Muscle layer of duodenum (tissue), 2 donors: ENCODE results near the gene KCNK7.
A peak's percentile ranks its signal among the peaks of the same experiment; 100 is the strongest.
"Not testable (repeated sequence)": the region's sequence is repeated elsewhere in the genome, so short reads cannot be mapped to it uniquely, and the experiment has no call there.

Experiments used
- H3K27ac ChIP-seq: one replicate; pipeline ENCODE4 v1.7.0; 2013; ENCODE audit warnings: mild to moderate bottlenecking, low read length
- H3K27me3 ChIP-seq: one replicate; pipeline ENCODE4 v1.7.0; 2013; ENCODE audit warnings: low read depth, mild to moderate bottlenecking, control low read depth, low read length
- H3K36me3 ChIP-seq, 2 donors: one replicate each; pipeline ENCODE4 v1.7.0; 2013; ENCODE audit warnings: low read length in 2 of 2, control low read depth in 1 of 2, mild to moderate bottlenecking in 1 of 2; ENCODE audit not compliant: insufficient read depth in 2 of 2, control insufficient read depth in 1 of 2
- H3K4me1 ChIP-seq, 2 donors: one replicate each; pipeline ENCODE4 v1.7.0; 2013; ENCODE audit warnings: low read length in 2 of 2, mild to moderate bottlenecking in 2 of 2, control low read depth in 1 of 2, moderate library complexity in 1 of 2; ENCODE audit not compliant: insufficient read depth in 2 of 2, control insufficient read depth in 1 of 2
- H3K4me3 ChIP-seq, 2 donors: one replicate each; pipeline ENCODE4 v1.7.0; 2013; ENCODE audit warnings: low read length in 2 of 2, low read depth in 1 of 2, mild to moderate bottlenecking in 1 of 2
- H3K9me3 ChIP-seq, 2 donors: one replicate each; pipeline ENCODE4 v1.7.0; 2013; ENCODE audit warnings: low read length in 2 of 2, control low read depth in 1 of 2, mild to moderate bottlenecking in 1 of 2; ENCODE audit not compliant: control insufficient read depth in 1 of 2
- donor health status: healthy.

KCNK7 gene

DNA sequence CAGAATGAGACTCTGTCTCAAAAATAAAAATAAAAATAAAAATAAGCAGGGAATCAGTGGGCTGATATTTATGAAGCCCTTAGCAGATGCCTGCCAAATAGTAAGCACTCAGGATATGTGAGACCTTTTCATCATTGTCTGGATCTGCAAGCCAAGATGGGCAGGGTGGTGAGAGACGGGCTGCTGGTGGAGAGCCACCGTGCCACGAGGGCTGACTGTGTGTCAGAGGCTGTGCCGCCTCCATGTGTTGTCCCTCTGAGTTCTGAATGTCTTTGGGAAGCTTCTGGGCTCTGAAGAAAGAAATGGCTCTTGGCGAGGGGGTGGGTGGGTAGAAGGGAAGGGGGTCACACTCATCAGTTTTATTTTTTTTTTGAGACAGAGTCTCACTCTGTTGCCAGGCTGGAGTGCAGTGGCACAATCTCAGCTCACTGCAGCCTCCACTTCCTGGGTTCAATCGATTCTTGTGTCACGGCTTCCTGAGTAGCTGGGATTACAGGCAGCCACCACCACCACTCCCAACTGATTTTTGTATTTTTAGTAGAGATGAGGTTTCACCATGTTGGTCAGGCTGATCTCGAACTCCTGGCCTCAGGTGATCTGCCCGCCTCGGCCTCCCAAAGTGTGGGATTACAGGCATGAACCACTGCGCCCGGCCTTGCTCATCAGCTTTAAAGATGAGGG lies 30.6 kb downstream of the KCNK7 start:
- H3K9me3 ChIP-seq, H3K27ac ChIP-seq, H3K36me3 ChIP-seq, H3K27me3 ChIP-seq, H3K4me3 ChIP-seq: not testable (repeated sequence)
- peaks cover 12 to 36% of the 10 kb centered on the region in 2 donors for H3K4me1 ChIP-seq

DNA sequence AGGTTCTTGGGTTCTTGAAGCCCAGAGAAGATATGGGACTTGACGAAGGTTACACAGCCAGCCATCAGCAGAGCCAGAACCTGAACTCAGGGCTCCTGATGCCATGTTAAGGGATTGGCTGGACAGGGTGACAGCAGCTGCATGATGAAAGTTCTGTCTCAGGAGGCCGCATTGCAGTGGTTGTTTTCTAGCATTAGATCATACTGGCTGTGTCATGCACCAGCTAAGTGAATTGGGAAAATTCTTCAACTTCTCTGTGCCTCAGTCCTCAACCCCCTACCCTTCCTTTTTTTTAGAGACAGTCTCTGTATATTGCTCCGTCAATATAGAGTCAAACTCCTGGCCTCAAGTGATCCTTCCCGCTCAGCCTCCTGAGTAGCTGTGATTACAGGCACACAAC lies 32.0 kb downstream of the KCNK7 start:
- no peak overlapping the region for H3K27ac ChIP-seq

DNA sequence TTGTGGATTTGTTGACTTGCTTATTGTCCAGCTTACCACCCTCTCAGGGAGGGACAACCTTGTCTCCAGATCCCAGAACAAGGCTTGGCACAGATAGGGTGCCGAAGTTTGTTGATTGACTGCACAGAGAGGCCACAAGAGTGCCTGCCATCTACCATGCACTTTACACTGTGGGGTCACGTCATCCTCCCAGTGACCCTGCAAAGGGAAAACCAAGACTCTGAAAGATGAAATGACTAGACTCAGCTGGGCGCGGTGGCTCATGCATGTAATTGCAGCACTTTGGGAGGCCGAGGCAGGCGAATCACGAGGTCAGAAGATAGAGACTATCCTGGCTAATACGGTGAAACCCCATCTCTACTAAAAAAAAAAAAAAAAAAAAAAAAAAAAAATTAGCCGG lies 32.8 kb downstream of the KCNK7 start:
- H3K36me3 ChIP-seq, result no peaks in the 10 kb centered on the region
- no peaks in the 10 kb centered on the region for H3K27me3 ChIP-seq
- no peak overlapping the region for H3K27ac ChIP-seq
- H3K4me3 ChIP-seq, result no peak overlapping the region
- no peaks in the 10 kb centered on the region for H3K9me3 ChIP-seq
- peaks cover 14 to 33% of the 10 kb centered on the region in 2 donors for H3K4me1 ChIP-seq

More for the DNA sequence above, 32.0 kb downstream of the KCNK7 start:
- peaks cover 15 to 40% of the 10 kb centered on the region in 2 donors for H3K4me1 ChIP-seq
- no peak overlapping the region for H3K4me3 ChIP-seq
- H3K9me3 ChIP-seq, result no peaks in the 10 kb centered on the region
- no peaks in the 10 kb centered on the region for H3K36me3 ChIP-seq
- H3K27me3 ChIP-seq, result no peaks in the 10 kb centered on the region

DNA sequence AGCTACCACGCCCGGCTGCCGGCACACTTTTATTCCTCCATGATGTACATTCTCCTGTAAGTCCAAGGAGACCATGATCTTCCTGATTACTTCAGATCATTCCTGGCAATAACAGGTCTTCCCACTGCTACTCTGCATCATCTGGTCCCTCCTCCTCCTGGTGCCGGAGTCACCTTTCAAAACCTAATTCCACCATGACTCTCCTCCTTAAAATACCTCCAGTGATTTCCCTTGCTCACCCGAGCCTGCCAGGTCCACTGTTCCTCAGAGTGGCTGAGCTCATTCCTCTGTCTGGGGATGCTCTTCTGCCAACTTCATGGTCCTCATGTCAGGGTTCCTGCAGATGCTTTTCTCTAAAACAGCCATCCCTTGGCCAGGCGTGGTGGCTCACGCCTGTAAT lies 33.6 kb downstream of the KCNK7 start:
- no peaks in the 10 kb centered on the region for H3K27me3 ChIP-seq
- H3K9me3 ChIP-seq, result no peaks in the 10 kb centered on the region
- H3K27ac ChIP-seq, result no peak overlapping the region
- H3K36me3 ChIP-seq, result no peaks in the 10 kb centered on the region
- peaks cover 14 to 35% of the 10 kb centered on the region in 2 donors for H3K4me1 ChIP-seq
- H3K4me3 ChIP-seq, result no peak overlapping the region

DNA sequence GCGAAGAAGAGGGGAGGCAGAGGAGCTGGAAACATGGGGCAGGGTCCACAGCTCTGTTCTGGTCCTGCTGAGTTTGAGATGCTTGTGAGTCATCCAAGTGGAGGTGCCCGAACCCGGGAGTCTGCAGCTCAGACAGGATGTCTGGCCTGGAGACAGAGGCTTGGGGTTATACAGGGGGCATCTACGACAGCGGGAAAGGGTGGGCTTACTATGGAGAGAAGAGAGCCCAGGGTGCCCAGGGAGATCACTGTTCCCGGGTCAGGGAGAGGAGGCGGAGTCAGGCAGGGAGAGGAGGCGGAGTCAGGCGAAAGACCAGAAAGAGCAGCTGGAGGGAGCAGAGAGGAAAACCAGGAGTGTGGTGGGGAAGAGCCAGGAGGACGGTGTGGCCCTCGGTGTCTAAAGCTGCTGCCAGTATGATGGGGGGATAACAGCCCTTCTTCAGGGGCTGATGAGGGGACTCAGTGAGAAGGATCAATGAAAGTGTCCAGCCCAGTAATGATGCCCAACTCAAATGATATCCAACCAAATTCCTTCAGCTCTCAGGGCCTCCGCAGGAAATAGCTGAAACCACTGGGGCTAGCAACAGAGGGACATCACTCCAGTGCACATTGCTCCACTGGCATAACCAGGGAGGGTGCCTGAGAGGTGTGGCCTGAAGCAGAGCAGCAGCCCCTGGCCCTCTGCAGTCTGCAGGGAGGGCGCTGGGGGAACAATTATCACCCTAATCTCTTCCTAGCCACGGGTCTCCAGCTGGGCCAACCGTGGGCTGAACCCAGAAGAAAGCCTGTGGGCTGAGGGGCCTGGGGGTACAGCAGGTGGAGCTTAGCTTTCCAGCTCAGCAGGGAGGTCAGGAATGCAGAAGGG lies 34.8 kb downstream of the KCNK7 start:
- H3K4me3 ChIP-seq, result no peak overlapping the region
- H3K9me3 ChIP-seq, result no peaks in the 10 kb centered on the region
- no peaks in the 10 kb centered on the region for H3K36me3 ChIP-seq
- H3K4me1 ChIP-seq, result peaks cover 14 to 48% of the 10 kb centered on the region in 2 donors
- H3K27me3 ChIP-seq, result no peaks in the 10 kb centered on the region
- peak overlapping the region; percentile 14 for H3K27ac ChIP-seq

DNA sequence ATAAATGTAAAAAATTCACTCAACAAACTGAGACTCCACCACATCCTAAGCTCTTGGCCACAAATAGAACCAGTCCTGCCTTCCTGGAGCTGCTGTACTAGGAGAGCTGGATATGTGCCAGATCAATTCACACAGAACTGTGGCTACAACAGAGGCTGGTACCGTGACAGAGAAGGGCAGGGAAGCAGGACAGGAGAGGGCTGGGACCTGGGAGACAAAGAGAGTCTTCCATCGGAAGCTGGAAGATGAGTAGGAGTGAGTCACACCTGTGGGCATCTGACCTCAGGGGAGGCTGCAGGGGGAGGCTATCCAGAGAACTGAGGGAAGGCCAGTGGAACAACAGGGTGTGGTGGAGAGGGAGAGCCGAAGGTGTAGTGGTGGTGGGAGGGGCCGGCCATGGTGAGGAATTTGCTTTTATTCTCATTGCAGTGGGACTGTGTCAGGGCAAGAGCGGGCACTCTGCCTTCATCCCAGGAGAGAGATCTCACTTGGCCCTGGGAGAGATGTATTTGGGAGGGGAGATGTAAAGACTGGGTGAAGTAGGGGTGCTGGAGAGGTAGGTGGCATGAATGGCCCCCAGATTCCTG lies 35.6 kb downstream of the KCNK7 start:
- Histone ChIP-seq H3K36me3 (no peaks in the 10 kb centered on the region), H3K4me3 (no peak overlapping the region), H3K27ac (peak overlapping the region; percentile 14), H3K27me3 (no peaks in the 10 kb centered on the region), H3K9me3 (no peaks in the 10 kb centered on the region), H3K4me1 (peaks cover 14 to 55% of the 10 kb centered on the region in 2 donors)

DNA sequence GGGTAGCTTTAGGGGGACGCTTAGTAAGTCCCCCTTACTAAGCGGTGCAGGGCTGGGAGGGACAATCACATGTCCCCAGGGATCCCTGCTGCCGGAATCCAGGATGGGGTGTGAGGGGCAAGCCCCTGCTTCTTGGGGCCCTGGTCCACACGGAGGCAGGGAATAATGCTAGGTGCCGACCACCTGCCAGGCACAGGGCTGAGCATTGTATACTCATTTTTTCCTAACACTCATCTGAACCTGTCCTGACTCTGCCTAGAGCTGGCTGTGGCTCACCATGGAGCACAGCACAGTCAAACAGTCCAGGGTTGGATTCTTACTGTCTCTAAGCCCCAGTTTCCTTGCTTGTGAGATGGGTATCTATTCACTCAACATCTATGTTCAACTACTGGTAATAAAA lies 36.1 kb downstream of the KCNK7 start:
- Histone ChIP-seq H3K4me3 (no peak overlapping the region), H3K27ac (peak overlapping the region; percentile 69), H3K9me3 (no peaks in the 10 kb centered on the region), H3K4me1 (peaks cover 14 to 60% of the 10 kb centered on the region in 2 donors), H3K36me3 (no peaks in the 10 kb centered on the region), H3K27me3 (no peaks in the 10 kb centered on the region)

DNA sequence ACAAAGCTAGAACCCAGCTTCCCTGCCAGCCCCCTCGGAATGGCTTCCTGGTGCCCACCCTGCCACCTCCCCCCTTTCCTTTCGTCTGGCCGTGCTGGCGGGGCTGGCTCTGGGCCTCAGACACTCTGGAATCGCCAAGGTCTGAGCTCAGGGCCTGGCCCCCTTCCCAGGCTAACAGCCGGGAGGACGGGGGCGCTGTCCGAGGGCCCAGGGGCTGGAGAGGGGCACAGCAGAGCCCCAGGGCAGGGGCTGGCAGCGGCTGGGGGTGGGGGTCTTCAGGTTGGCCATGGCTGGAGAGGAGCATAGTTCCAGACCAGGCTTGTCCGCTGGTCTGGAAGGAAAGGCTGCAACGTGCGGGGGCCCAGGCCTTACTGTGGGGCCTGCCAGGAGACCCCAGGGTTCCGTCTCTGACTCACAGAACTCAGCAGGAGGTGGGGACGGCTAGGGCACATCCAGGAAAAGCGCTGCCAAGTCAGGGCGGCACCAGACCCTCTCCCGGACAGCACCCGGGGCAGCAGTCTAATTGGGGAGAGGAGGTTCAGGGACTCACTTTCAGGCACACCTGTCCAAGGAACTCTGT lies 36.6 kb downstream of the KCNK7 start:
- peak overlapping the region in 1 of 2 donors; percentile 66 for H3K4me3 ChIP-seq
- H3K27me3 ChIP-seq, result no peaks in the 10 kb centered on the region
- no peaks in the 10 kb centered on the region for H3K9me3 ChIP-seq
- H3K36me3 ChIP-seq, result no peaks in the 10 kb centered on the region
- H3K27ac ChIP-seq, result peak overlapping the region; percentile 69
- peaks cover 14 to 64% of the 10 kb centered on the region in 2 donors for H3K4me1 ChIP-seq

DNA sequence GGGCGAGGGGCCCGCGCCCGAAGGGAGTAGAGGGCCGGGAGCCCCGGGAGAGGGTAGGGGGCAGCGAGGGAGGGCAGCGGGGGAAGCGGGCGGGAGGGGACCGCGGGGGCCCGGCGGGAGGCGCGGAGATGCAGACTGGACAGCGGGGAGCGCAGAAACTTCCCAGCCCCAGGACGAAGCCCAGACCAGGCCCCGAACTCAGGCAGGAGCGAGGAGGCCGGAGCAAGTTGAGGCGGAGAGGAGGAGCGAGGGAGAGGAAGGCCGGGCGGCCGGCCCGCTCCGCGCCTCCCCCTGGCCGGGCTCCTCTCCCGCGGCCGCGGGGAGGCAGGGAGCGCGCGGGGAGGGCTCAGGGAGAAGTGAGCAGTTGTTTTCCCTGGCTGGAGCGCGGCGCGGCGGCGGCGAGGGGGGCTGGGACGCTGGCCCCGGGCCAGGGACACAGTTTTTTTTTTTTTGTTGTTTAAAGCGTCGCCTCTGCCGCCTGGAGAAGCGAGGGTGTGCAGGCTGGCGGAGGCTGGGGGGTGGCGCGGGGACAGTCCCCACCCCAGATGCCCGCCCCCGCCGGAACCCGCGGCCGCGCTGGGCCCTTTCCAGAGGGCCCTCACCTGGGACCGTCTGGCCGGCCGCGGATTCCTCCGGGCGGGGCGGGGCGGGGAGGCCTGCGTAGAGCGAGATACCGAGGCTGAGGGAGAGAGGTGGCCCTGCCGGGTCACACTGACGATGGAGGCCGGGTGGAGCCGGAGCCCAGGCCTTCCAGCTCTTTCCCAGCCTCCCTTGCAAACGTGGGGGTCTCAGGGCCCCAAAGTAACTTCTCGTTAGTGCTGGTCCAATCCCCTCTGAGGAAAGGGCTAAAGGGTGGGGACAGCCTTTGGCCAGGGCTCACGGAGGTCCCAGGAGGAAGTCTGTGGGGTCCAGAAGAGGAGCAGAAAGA lies 37.3 kb downstream of the KCNK7 start, which contains the start of gene LTBP3:
LTBP3 (minus strand) TSS at position 358 of the 928 bp plus-strand sequence. CDS start 400 bp downstream, outside the sequence.
- peak within 1 kb of the TSS; percentile 69 for H3K27ac ChIP-seq
- no peaks in the 10 kb centered on the region for H3K9me3 ChIP-seq
- no peaks in the 10 kb centered on the region for H3K27me3 ChIP-seq
- peaks cover 14 to 64% of the 10 kb centered on the region in 2 donors for H3K4me1 ChIP-seq
- H3K4me3 ChIP-seq, result peak within 1 kb of the TSS; percentile 44 to 66
- no peaks in the 10 kb centered on the region for H3K36me3 ChIP-seq

DNA sequence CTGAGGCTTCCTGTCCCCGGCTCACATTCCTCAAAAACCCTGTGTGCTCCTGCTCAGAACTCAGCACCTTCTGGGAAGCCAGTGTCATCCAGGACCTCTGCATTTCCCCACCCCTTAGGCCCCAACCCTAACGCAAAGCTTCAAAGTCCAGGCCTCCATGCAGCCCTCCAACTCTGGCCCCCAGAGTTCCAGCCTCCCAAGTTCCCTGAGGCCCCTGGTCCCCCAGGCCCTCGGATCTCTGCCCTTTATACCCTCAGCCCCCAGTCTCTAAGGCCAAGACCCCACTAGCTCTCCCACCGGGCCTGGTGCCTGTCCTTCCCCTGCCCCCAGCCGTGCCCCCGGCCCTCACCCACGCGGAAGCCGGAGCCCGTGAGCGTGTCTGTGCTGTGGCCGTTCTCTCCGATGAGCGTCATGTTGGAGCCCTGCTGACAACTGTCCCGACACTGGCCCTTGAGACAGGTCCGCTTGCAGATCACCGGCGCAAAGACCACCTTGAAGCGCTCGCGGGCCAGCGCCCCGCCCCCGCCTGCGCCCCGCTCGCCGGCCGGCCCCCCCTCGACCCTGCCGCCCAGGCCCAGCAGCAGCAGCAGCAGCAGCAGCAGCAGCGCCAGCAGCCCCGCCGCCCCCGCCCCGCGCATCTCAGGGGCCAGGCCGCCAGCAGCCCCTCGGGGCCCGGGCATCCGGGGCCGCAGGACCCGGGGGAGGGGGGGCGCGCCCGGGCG lies 38.2 kb downstream of the KCNK7 start:
- peaks cover 14 to 64% of the 10 kb centered on the region in 2 donors for H3K4me1 ChIP-seq

More for the DNA sequence above, 38.2 kb downstream of the KCNK7 start:
- no peaks in the 10 kb centered on the region for H3K9me3 ChIP-seq
- H3K36me3 ChIP-seq, result no peaks in the 10 kb centered on the region
- H3K4me3 ChIP-seq, result peak overlapping the region; percentile 44 to 66
- H3K27ac ChIP-seq, result peak overlapping the region; percentile 58
- H3K27me3 ChIP-seq, result no peaks in the 10 kb centered on the region
